ENCODE results near the gene SELENOW. TPM values are rescaled to one million over a fixed set of nuclear protein-coding genes. Genes with fewer than 3 reads are reported as not detected.
"Not testable (repeated sequence)": the region's sequence is repeated elsewhere in the genome, so short reads cannot be mapped to it uniquely, and the experiment has no call there.

SELENOW gene
- total RNA-seq, 1 experiment from 2014 or later: 246 TPM

DNA sequence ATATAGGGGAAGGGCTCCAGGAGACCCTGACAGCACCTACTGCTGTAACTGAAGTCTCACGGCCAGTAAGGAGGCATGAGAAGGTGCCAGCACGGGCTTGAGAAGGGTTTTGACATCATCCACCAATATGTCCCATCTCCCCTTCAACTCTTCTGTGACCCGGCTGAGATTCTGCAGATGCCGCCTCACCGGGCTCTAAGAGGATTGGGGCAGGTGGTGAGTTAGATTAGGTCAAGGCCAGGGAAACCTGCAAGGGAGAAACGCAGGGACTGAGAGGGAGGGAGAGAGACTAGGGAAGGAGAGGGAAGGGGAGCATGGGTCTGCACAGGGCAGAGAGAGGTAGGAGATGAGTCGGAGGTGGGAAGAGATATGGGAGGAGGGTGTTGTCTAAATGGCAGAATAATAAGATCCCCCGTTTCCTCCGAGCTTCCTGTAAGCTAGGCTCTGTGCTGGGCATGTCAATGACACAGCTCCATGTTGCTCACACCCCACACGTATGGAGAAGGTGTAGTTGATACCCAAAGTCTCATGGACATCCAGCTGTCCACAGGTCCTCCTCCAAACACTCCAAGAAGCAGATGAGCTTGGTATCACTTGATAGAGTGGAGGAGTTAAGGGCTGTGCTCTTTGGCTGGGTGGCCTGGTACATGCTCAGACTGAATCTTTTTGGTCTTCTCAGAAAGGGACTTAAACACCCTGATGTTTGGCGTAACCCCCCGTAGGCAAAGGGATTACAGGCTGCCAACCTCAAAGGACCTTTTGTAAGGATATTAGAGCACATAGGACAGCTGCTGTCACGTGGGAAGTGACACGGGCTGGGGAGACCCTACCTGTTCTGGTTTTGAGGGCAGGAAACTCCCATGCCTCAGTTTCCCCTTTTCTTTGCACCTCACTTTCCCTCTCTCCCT, 19.7 kb downstream of the SELENOW start:
- no peak for DNase-seq
- Histone ChIP-seq H3K36me3 (no peaks in the 10 kb centered on the region), H3K9me3 (peaks cover 8% of the 10 kb centered on the region; the same call in 1 of the 2 replicates), H3K27me3 (peaks cover 3% of the 10 kb centered on the region; the same call in 1 of the 2 replicates), H3K4me3 (no peak overlapping the region)

DNA sequence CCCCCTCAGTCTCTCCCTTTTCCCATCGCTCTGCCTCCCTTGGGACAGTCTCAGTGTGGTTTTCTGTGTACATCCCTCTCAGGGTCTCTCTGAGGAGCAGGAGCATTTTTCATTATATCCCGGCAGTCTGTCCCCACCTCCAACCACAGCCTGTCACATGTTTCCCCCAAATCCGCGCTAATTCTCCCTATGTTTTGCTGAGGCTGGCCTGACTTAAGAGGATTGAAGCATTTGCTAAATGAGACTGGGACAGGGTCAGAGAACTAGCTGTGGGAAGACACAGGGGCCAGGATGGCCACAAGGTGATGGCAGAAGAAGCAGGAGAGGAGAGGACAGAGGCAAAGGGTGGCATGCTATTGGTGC, 20.4 kb downstream of the SELENOW start:
- Histone ChIP-seq H3K27me3 (peaks cover 3% of the 10 kb centered on the region; the same call in 1 of the 2 replicates), H3K36me3 (no peaks in the 10 kb centered on the region), H3K4me3 (no peak overlapping the region), H3K9me3 (peaks cover 8% of the 10 kb centered on the region; the same call in 1 of the 2 replicates)
- no peak for DNase-seq

DNA sequence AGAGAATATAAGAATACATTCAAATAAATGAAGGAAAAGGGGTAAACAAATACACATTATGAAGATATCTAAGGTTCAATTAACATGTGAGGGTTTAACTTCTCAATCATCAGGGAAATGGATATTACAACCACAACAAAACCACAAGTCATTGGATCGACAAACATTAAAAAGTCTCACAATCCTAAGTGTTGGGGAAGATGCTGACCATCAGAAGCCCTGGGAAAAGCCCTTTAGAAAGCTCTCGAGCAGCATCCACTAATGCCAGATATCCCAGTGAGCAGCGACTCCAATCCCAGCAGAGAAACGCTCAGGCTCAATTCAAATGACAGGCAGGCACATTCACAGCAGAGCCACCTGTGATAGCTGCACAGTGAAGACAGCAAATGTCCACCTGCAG, 22.8 kb downstream of the SELENOW start:
- peaks cover 8% of the 10 kb centered on the region; the same call in 1 of the 2 replicates for H3K9me3 ChIP-seq
- H3K36me3 ChIP-seq: no peaks in the 10 kb centered on the region
- no peak overlapping the region for H3K4me3 ChIP-seq
- no peak for DNase-seq
- peaks cover 3% of the 10 kb centered on the region; the same call in 1 of the 2 replicates for H3K27me3 ChIP-seq

DNA sequence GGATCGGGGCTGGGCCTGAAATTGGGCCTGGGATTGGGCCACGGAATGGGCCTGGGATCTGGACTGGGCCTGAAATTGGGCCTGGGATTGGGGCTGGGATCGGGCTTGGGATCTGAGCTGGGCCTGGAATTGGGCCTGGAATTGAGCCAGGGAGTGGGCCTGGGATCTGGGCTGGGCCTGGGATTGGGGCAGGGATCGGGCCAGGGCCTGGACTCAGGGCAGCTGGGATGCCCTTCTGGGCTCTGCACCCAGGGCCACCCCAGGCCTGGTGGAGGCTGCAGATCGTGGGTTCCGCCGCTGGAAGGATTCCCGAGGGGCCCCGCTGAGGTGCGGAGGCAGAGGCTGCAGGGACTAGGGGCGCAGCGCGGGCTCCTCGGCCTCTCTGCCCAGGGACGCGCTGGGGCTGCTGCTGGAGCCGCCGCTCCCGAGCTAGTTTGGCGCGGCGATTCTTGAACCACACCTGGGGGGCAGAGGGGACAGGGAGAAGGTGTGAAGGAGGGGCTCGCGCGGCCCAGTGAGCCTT, 24.1 kb downstream of the SELENOW start:
- no peak for DNase-seq
- Histone ChIP-seq H3K36me3 (no peaks in the 10 kb centered on the region), H3K4me3 (no peak overlapping the region), H3K27me3 (peaks cover 9% of the 10 kb centered on the region), H3K9me3 (peaks cover 8% of the 10 kb centered on the region; the same call in 1 of the 2 replicates)

DNA sequence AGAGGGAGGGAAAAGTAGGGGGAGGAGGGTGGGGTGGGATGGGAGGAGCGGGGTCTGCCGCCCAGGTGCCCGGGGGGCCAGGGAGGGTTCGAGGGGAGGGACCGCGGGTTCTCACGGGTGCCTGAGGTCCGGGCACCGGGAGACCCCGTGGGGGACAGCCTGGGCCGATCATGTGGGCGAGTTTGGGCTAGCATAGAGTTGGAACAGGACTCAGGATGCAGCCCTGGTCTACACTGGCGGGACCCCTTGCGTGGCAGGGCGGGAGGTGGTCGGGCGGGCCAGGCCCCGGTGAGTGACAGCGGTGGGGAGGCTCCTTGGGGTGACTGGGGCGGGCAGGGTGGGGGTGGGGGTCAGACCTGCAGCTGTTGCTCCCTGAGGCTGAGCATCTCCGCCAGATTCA, 24.6 kb downstream of the SELENOW start:
- not testable (repeated sequence) for H3K36me3 ChIP-seq, H3K9me3 ChIP-seq, H3K4me3 ChIP-seq, H3K27me3 ChIP-seq, DNase-seq

DNA sequence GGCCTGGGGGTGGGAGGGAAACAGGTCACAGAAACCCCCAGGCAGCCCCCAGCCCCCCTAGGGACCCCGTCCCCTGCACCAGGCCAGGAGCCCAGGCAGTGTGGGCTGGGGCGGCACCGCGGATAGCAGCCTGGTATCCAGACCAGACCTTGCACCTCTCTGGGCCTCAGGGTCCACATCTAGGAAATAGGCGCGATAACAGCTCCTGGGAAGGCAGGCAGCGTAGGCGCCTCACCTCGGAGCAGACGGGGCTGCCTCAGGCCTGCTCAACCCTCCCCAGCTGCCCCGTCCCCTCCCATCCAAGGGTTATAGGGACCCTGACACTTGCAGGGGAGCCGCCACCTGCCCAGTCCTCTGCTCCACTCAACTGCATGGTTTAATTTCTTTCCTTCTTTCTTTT, 25.2 kb downstream of the SELENOW start:
- not testable (repeated sequence) for H3K36me3 ChIP-seq, H3K4me3 ChIP-seq, DNase-seq, H3K9me3 ChIP-seq, H3K27me3 ChIP-seq

DNA sequence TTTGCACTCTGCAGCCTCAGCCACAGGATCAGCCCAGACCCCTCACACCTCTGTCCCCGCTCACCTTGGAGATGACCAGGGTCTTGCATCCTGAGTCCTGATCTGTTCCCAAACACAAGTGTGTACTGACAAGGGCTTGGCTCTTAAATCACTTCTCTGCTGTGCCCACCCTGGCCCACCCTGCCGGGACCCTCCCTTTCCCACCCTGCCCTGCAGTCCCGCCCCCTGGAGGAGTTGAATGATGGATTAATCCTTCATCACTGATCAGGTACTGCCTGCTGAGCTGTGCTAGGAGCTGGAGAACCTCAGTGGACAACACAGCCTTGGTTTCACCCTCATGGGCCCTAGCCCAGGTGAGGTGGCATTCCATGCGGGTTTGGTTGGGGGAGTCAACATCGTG, 25.9 kb downstream of the SELENOW start, which contains the start of gene TPRX1:
Gene TPRX1 (minus strand): TSS at position 101 of the 400 bp plus-strand sequence. CDS start 12 bp downstream, at position 89.
- DNase-seq, H3K4me3 ChIP-seq, H3K36me3 ChIP-seq, H3K9me3 ChIP-seq, H3K27me3 ChIP-seq: not testable (repeated sequence)

DNA sequence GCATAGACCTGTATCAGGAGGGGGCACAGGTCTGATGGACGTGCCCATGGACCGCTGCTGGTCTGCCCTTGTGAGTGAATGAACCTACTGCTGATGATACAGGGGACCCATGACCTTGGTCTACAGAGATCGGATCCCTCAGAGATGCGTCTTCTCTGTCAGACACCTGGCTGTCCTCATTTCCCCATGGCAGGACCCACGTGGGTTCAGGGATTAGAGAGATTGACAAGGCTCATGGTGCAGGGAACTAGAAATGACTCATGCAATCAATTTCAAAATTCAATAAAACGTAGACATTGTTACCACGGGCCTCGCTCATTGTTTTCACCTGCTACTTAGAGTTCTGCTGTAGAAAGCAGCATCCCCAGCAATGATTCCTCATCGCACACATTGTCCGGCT, 26.8 kb downstream of the SELENOW start:
- Histone ChIP-seq H3K4me3 (no peak overlapping the region), H3K36me3 (no peaks in the 10 kb centered on the region), H3K9me3 (peaks cover 8% of the 10 kb centered on the region; the same call in 1 of the 2 replicates), H3K27me3 (peaks cover 7% of the 10 kb centered on the region)
- no peak for DNase-seq

DNA sequence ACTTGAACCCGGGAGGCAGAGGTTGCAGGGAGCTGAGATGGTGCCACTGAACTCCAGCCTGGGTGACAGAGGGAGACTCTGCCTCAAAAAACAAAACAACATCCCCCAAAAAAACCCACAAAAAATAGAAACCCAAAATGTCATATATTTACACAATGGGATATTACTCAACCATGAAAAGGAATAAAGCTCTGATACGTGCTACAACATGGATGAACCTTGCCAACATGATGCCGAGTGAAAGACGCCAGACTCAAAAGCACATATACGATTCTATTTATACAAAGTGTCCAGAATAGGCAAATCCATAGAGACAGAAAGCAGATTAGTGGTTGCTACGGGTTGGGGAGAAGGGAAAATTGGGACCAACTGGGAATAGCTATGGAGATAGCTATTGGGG, 27.9 kb downstream of the SELENOW start:
- Histone ChIP-seq H3K9me3 (no peaks in the 10 kb centered on the region), H3K27me3 (peaks cover 7% of the 10 kb centered on the region), H3K36me3 (no peaks in the 10 kb centered on the region), H3K4me3 (no peak overlapping the region)
- no peak for DNase-seq

DNA sequence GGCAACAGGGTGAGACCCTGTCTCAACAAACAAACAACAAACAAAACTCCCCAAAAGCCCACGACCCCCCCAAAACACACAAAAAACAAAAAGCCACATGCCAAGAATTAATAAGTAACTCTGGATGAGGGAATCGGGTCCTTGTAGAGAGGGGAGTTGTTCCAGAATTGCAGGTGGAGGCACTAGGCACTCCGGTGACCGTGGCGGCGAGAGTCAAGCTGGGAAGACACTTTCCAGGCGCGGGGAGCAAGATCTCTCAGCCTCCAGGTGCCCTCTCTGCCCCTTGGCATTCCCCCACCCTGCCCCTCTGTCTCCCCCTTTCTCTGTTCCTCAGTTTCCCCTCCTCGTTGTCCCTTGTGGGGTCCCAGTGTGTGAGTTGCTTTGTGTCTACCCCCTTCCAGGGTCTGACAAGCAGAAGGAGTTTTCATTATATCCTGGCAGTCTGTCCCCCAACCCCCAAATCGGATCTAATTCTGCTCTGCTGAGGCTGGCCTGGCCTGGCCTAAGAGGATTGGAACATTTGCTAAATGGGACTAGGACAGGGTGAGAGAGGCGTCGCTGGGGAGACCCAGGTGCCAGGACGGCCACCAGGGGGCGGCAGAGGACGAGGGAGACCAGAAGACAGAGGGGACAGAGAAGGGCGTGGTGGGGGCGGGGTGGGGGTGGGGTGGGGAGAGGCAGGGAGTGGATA, 34.9 kb downstream of the SELENOW start:
- no peaks in the 10 kb centered on the region for H3K9me3 ChIP-seq
- no peaks in the 10 kb centered on the region for H3K36me3 ChIP-seq
- no peaks in the 10 kb centered on the region for H3K27me3 ChIP-seq
- no peak overlapping the region for H3K4me3 ChIP-seq
- DNase-seq: peak; percentile 77

DNA sequence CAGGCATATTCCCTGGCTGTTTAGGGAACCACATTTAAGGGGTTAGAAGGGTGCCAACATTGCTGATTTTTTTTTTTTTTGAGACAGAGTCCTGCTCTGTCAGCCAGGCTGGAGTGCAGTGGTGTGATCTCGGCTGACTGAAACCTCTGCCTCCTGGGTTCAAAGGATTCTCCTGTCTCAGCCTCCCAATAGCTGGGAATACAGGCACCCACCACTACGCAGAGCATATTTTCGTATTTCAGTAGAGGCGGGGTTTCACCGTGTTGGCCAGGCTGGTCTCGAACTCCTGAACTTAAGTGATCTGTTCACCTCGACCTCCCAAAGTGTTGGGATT, 35.5 kb downstream of the SELENOW start:
- Histone ChIP-seq H3K9me3 (no peaks in the 10 kb centered on the region), H3K4me3 (no peak overlapping the region)

DNA sequence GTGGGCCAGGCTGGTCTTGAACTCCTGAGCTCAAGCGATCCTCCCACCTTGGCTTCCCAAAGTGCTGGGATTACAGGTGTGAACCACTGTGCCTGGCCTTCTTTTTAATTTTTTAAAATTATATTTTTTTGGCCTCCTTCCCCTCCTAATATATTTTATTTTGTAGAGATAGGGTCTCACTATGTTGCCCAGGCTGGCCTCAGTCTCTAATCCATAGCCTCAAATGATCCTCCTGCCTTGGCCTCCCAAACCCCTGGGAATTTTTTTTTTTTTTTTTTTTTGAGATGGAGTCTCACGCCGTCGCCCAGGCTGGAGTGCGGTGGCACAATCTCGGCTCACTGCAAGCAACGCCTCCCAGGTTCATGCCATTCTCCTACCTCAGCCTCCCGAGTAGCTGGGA, 37.8 kb downstream of the SELENOW start:
- not testable (repeated sequence) for H3K9me3 ChIP-seq, H3K36me3 ChIP-seq, H3K4me3 ChIP-seq, DNase-seq, H3K27me3 ChIP-seq

More for the DNA sequence above, 35.5 kb downstream of the SELENOW start:
- Histone ChIP-seq H3K36me3 (no peaks in the 10 kb centered on the region), H3K27me3 (no peaks in the 10 kb centered on the region)
- DNase-seq: no peak

DNA sequence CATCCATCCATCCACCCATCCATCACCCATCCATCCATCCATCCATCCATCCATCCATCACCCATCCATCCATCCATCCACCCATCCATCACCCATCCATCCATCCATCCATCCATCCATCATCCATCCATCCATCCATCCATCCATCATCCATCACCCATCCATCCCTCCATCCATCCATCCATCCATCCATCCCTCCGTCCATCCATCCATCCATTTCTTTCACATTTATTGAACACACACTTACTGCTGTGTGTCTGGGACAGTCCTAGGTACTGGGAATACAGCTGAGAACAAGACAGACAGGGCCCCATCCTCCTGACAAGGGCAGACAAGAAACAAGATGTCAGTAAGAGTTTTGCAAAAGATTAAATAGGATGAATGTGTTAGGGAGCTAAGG, 39.7 kb downstream of the SELENOW start:
- H3K4me3 ChIP-seq, H3K36me3 ChIP-seq, DNase-seq, H3K27me3 ChIP-seq, H3K9me3 ChIP-seq: not testable (repeated sequence)

DNA sequence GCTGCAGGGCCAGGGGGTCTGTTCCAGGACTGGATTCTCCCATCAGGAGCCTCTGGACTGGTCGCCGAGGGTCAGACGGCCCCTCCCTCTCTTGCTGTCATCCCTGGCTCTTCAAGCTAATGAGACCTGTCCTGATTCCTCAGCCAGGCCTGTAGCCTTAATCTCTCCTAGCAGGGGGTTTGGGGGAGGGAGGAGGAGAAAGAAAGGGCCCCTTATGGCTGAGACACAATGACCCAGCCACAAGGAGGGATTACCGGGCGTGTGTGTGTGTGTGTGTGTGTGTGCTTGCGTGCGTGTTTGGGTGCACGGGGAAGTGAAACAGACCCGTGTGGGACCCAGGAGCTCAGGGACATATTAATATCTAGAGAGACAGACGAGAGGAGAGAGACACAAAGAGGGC, 41.4 kb downstream of the SELENOW start:
- H3K4me3 ChIP-seq: no peak overlapping the region
- no peak for DNase-seq
- H3K9me3 ChIP-seq: no peaks in the 10 kb centered on the region
- H3K27me3 ChIP-seq: peaks cover 5% of the 10 kb centered on the region
- H3K36me3 ChIP-seq: no peaks in the 10 kb centered on the region

DNA sequence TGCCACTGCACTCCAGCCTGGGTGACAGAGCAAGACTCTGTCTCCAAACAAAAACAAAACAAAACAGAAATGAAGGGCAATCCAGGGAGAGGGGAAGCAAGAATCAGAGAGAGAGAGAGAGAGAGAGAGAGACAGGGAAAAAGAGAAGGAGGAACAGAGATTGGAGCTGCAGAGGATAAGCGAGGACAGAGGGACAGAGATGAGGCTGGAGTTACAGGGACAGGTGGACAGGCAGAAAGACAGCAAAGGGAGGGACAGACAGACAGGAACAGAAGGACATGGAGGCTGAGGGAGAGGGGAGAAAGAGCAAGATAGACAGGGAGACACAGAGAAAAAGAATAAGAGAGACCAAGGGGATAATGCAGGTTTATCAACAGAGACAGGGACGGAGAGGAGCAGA, 41.9 kb downstream of the SELENOW start:
- DNase-seq: no peak
- Histone ChIP-seq H3K9me3 (no peaks in the 10 kb centered on the region), H3K27me3 (peaks cover 5% of the 10 kb centered on the region), H3K4me3 (no peak overlapping the region), H3K36me3 (no peaks in the 10 kb centered on the region)

DNA sequence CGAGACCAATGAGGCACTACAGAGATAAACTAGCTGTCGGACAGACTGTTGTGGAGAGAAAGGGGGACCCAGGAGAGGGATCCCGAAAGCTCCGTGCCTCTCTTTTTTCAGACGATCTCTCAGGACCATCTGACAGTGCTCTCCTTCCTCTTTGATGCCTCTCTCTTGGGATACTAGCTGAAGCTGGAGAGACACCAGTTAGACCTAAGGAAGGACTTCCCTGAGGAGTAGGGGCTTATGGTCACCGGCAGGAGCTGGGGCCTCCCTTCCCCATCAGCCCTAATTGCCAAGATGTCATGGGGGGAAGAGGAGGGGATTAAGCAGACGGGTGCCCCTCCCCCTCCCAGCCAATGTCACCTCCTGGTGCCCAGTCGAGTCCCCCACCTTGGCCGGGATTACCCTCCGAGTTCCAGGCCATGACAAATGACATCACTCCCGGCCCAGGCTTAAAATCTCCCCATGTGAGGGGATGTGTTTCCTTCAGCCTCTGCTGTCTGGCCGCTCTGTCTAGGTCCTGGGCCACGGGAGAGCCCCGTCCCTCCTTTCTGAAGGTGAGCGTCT, 43.0 kb downstream of the SELENOW start, which contains the start of gene CRX:
Gene CRX (plus strand): TSS at position 478 of the 561 bp plus-strand sequence. CDS start 12,507 bp downstream, outside the sequence.
- no peak within 1 kb of the TSS for H3K4me3 ChIP-seq
- peaks cover under 1% of the 10 kb centered on the region; the same call in 1 of the 2 replicates for H3K9me3 ChIP-seq
- DNase-seq: no peak
- no peaks in the 10 kb centered on the region for H3K36me3 ChIP-seq
- peaks cover 5% of the 10 kb centered on the region for H3K27me3 ChIP-seq

DNA sequence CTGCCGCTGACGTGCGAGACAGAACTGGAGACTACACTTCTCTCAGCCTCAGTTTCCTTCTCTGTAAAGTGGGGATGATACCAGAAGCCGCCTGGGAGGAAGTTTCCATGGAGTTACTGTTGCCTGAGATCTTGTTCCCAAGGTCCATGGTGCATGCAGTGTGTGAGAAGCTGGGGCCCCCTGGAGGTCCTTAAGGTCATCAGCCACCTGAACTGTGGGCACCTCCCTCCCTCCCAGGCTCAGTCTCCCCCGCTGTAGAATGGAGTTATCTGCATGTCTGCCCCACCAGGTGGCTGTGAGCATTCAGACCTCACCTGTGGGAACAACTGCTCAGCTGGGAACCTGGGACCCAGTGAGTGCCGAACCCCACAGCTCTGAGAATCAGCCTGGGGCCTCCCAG, 45.9 kb downstream of the SELENOW start:
- Histone ChIP-seq H3K4me3 (no peak overlapping the region), H3K9me3 (peaks cover 6% of the 10 kb centered on the region; the same call in 1 of the 2 replicates), H3K36me3 (no peaks in the 10 kb centered on the region), H3K27me3 (peaks cover 5% of the 10 kb centered on the region)
- no peak for DNase-seq
